Thyroid gland (tissue), 4 donors: ENCODE results near the gene AMBP. TPM values are rescaled to one million over a fixed set of nuclear protein-coding genes. Genes with fewer than 3 reads are reported as not detected.

ENCODE experiments used
- DNase-seq, 2 donors: peaks; one replicate each; pipeline ENCODE4 v3.0.0-alpha.2; 2019
- H3K27ac ChIP-seq, 3 donors: fragments of 200-600 bp; sonication (generic); 1 replicate in 2 of 3; 2 replicates in 1 of 3; pipeline ENCODE4 v1.5.1; 2016 to 2019; ENCODE audit warnings: mild to moderate bottlenecking in 1 of 3, moderate library complexity in 1 of 3
- H3K27me3 ChIP-seq: fragments of 200-600 bp; sonication (generic); one replicate; pipeline ENCODE4 v1.5.1; 2019
- H3K36me3 ChIP-seq, 2 donors: fragments of 200-600 bp; sonication (generic); one replicate each; pipeline ENCODE4 v1.5.1; 2016 to 2019
- H3K4me1 ChIP-seq, 2 donors: fragments of 200-600 bp; sonication (generic); one replicate each; pipeline ENCODE4 v1.5.1; 2017 to 2019
- H3K4me3 ChIP-seq, 3 donors: fragments of 200-600 bp; sonication (generic); replicated peaks in 1 of 3; 1 replicate in 2 of 3; 2 replicates in 1 of 3; pipeline ENCODE4 v1.5.1; 2016; ENCODE audit warnings: mild to moderate bottlenecking in 1 of 3
- H3K9me3 ChIP-seq: fragments of 200-600 bp; sonication (generic); one replicate; pipeline ENCODE4 v1.5.1; 2017
- CTCF ChIP-seq, 6 experiments: fragments of 200-600 bp in 3 of 6; fragments of 450-650 bp in 3 of 6; sonication (generic) in 3 of 6; IDR thresholded peaks; one replicate each; pipeline ENCODE4 v1.5.1; 2016 to 2019; ENCODE audit warnings: antibody characterized with exemption in 6 of 6, mild to moderate bottlenecking in 2 of 6, inconsistent platforms in 1 of 6, moderate library complexity in 1 of 6
- POLR2A ChIP-seq, 2 donors: fragments of 450-650 bp; IDR thresholded peaks; one replicate each; pipeline ENCODE4 v1.6.1; 2017; ENCODE audit warnings: antibody characterized with exemption in 2 of 2, mild to moderate bottlenecking in 2 of 2, moderate library complexity in 1 of 2
- WGBS, 2 donors: methylation state at CpG; one replicate each; pipeline ENCODE4 v1.1.5; 2017; 5-methylcytosine and 5-hydroxymethylcytosine counted together
- intact Hi-C: fragments of 100-400 bp; cut with DNase I; formaldehyde crosslinking; loops from one replicate; pipeline ENCODE4 v1.15.1; 2023
- total RNA-seq, 4 donors: library from RNA; depleted of rRNA; stranded (reverse); fragments of >200 nt; gene quantifications; one replicate each; pipeline ENCODE4 v1.2.3, GENCODE V29; 2016

AMBP gene
- total RNA-seq, 4 donors from 2014 or later = 0.83 to 4.2 (median 2.1) TPM; not detected in 1

GRCh38 chr9:114055061-114055460 is 23.0 kb downstream of the AMBP start:
- Histone ChIP-seq H3K9me3 (no peaks in the 10 kb centered on the region), H3K36me3 (peaks cover 0 to 4% of the 10 kb centered on the region in 2 donors), H3K27ac (no peak overlapping the region), H3K4me1 (peaks cover 7 to 12% of the 10 kb centered on the region in 2 donors), H3K27me3 (no peaks in the 10 kb centered on the region), H3K4me3 (no peak overlapping the region)
- WGBS, 2 donors = 89 to 93% methylated on average over 7 to 11 of the region's 18 CpGs
- intact Hi-C loops = no loop called here
- no peak for DNase-seq
- TF ChIP-seq POLR2A (IDR thresholded peaks at IDR 0.05) (no peak), CTCF (IDR thresholded peaks at IDR 0.05) (no peak)

GRCh38 chr9:114054191-114054690 is 23.9 kb downstream of the AMBP start:
- Histone ChIP-seq H3K36me3 (peaks cover 7 to 12% of the 10 kb centered on the region in 2 donors), H3K4me1 (peaks cover 5 to 7% of the 10 kb centered on the region in 2 donors), H3K9me3 (no peaks in the 10 kb centered on the region), H3K4me3 (no peak overlapping the region), H3K27me3 (no peaks in the 10 kb centered on the region), H3K27ac (no peak overlapping the region)
- TF ChIP-seq POLR2A (IDR thresholded peaks at IDR 0.05) (no peak), CTCF (IDR thresholded peaks at IDR 0.05) (no peak)
- no peak for DNase-seq
- 80 to 83% methylated on average over 10 of the region's 10 CpGs for WGBS, 2 donors
- intact Hi-C loops = no loop called here

- no peak for TF ChIP-seq CTCF (IDR thresholded peaks at IDR 0.05)
- TF ChIP-seq POLR2A (IDR thresholded peaks at IDR 0.05) = no peak
- intact Hi-C loops = no loop called here
- Histone ChIP-seq H3K4me1 (no peaks in the 10 kb centered on the region), H3K27ac (no peak overlapping the region), H3K4me3 (no peak overlapping the region), H3K36me3 (peaks cover 15 to 20% of the 10 kb centered on the region in 2 donors), H3K9me3 (no peaks in the 10 kb centered on the region), H3K27me3 (no peaks in the 10 kb centered on the region)
- DNase-seq = peak; percentile 49 to 73
- 75 to 76% methylated on average over 7 to 8 of the region's 8 CpGs for WGBS, 2 donors
Observed at GRCh38 chr9:114053246-114054005, 24.7 kb downstream of the AMBP start.

- peaks cover 15 to 23% of the 10 kb centered on the region in 2 donors for H3K36me3 ChIP-seq
- 83 to 84% methylated on average over 7 of the region's 7 CpGs for WGBS, 2 donors
- TF ChIP-seq POLR2A (IDR thresholded peaks at IDR 0.05) (no peak), CTCF (IDR thresholded peaks at IDR 0.05) (no peak)
Observed at GRCh38 chr9:114051706-114052105, 26.4 kb downstream of the AMBP start.

GRCh38 chr9:114051281-114051680 is 26.8 kb downstream of the AMBP start:
- no peaks in the 10 kb centered on the region for H3K4me1 ChIP-seq
- H3K36me3 ChIP-seq = peaks cover 15 to 23% of the 10 kb centered on the region in 2 donors
- no peak overlapping the region for H3K27ac ChIP-seq
- 96% methylated on average over 13 to 15 of the region's 15 CpGs for whole genome bisulfite sequencing, 2 donors
- H3K9me3 ChIP-seq = no peaks in the 10 kb centered on the region
- H3K4me3 ChIP-seq = no peak overlapping the region
- DNase-seq = no peak
- TF ChIP-seq CTCF (IDR thresholded peaks at IDR 0.05) (no peak), POLR2A (IDR thresholded peaks at IDR 0.05) (no peak)
- intact Hi-C loops = no loop called here
- no peaks in the 10 kb centered on the region for H3K27me3 ChIP-seq

More at GRCh38 chr9:114051706-114052105, 26.4 kb downstream of the AMBP start:
- Histone ChIP-seq H3K27ac (no peak overlapping the region), H3K4me1 (no peaks in the 10 kb centered on the region), H3K9me3 (no peaks in the 10 kb centered on the region), H3K4me3 (no peak overlapping the region), H3K27me3 (no peaks in the 10 kb centered on the region)
- intact Hi-C loops = no loop called here
- no peak for DNase-seq
